Measurements from ENCODE around the gene TPRX1.

GRCh38 chr19:47801270-47801669, 3.1 kb downstream of the TPRX1 start:
- TF ChIP-seq CTCF (conservative IDR thresholded peaks at IDR 0.05; ENCODE audit: low read depth, low read length): no peak
- TF ChIP-seq EZH2 (IDR thresholded peaks at IDR 0.05; ENCODE audit: borderline replicate concordance, low read depth, low read length, poor library complexity, severe bottlenecking): no peak

Data from A673 (cell line).